Measurements from ENCODE around the gene KCNQ4.

The KCNQ4 gene

GRCh38 chr1:40822890-40823289, 39.3 kb downstream of the KCNQ4 start:
- DNase-seq = no peak

- DNase-seq = no peak
These were observed 39.8 kb downstream of the KCNQ4 start for GRCh38 chr1:40823345-40823744.

GRCh38 chr1:40823983-40824382, 40.4 kb downstream of the KCNQ4 start:
- DNase-seq = no peak

GRCh38 chr1:40824591-40825434, 41.2 kb downstream of the KCNQ4 start:
- no peak for DNase-seq

- DNase-seq = no peak
These were observed 41.8 kb downstream of the KCNQ4 start for GRCh38 chr1:40825435-40825788.

GRCh38 chr1:40825996-40826395, 42.4 kb downstream of the KCNQ4 start:
- no peak for DNase-seq

- DNase-seq = no peak
These were observed 46.2 kb downstream of the KCNQ4 start for GRCh38 chr1:40829631-40830245.

GRCh38 chr1:40830419-40830943, 46.9 kb downstream of the KCNQ4 start:
- DNase-seq = no peak

- no peak for DNase-seq
These were observed 47.6 kb downstream of the KCNQ4 start for GRCh38 chr1:40831001-40831732.

- DNase-seq = no peak
These were observed 50.4 kb downstream of the KCNQ4 start for GRCh38 chr1:40833979-40834378.

GRCh38 chr1:40834968-40835545, 51.5 kb downstream of the KCNQ4 start:
- no peak for DNase-seq

- DNase-seq = no peak
These were observed 52.7 kb downstream of the KCNQ4 start for GRCh38 chr1:40836283-40836682.

GRCh38 chr1:40837601-40838000, 54.0 kb downstream of the KCNQ4 start:
- DNase-seq = no peak

GRCh38 chr1:40838045-40838979, 54.7 kb downstream of the KCNQ4 start:
- DNase-seq = no peak

- DNase-seq = no peak
These were observed 55.7 kb downstream of the KCNQ4 start for GRCh38 chr1:40838980-40839942.

GRCh38 chr1:40839943-40840335, 56.4 kb downstream of the KCNQ4 start:
- DNase-seq = no peak

GRCh38 chr1:40840526-40841323, 57.1 kb downstream of the KCNQ4 start:
- DNase-seq = no peak

- DNase-seq = no peak
These were observed 58.0 kb downstream of the KCNQ4 start for GRCh38 chr1:40841602-40842001.

GRCh38 chr1:40842207-40842606, 58.6 kb downstream of the KCNQ4 start:
- no peak for DNase-seq

GRCh38 chr1:40842691-40843090, 59.1 kb downstream of the KCNQ4 start:
- no peak for DNase-seq

Data from CD4-positive, alpha-beta T cell treated with Interleukin-15 for 1 hour (primary cell).